Esophagus muscularis mucosa (tissue), 4 donors: ENCODE measurements around the gene GAS7.

ENCODE experiments used
- CTCF ChIP-seq, 3 experiments: fragments of 200-600 bp in 2 of 3; fragments of 450-650 bp in 1 of 3; sonication (generic) in 2 of 3; IDR thresholded peaks; one replicate each; pipeline ENCODE4 v1.5.1; 2017 to 2019; ENCODE audit warnings: antibody characterized with exemption in 3 of 3, mild to moderate bottlenecking in 2 of 3, moderate library complexity in 1 of 3
- EP300 ChIP-seq: sonication (generic); formaldehyde crosslinking; IDR thresholded peaks from one replicate; pipeline ENCODE4 v1.6.1; 2017; ENCODE audit warnings: antibody characterized with exemption
- POLR2A ChIP-seq: fragments of 450-650 bp; IDR thresholded peaks from one replicate; pipeline ENCODE4 v1.6.1; 2017; ENCODE audit warnings: antibody characterized with exemption, moderate library complexity, mild to moderate bottlenecking, low read depth
- POLR2AphosphoS5 ChIP-seq, 2 donors: sonication (generic); formaldehyde crosslinking; IDR thresholded peaks; one replicate each; pipeline ENCODE4 v1.6.1; 2017; ENCODE audit warnings: antibody characterized with exemption in 2 of 2

DNA sequence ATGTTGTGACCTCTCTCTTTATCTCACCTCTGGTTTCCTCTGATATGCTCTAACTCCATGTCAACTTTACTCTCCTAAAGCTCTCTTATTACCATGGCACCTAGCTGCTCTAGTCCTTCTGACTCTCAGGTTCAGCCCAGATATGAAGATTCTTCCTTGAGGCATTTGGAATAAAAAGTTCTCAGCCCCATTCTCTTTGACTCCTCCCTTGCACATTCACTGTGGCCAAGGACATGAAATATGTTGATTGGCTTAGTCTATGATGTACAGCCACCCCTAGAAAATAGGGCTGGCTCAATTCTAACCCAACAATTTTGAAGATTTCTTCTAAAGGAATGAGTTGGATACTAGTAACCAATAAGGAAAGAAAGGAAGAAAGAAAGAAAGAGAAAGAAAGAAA is 20.8 kb upstream of the GAS7 start:
- TF ChIP-seq POLR2AphosphoS5 (IDR thresholded peaks at IDR 0.05): no peak
- TF ChIP-seq CTCF (IDR thresholded peaks at IDR 0.05): no peak
- TF ChIP-seq EP300: no peak
- TF ChIP-seq POLR2A: no peak
